IPS-18c (cell line): ENCODE results near the gene PI4KA.

Experiments used
- H3K4me3 ChIP-seq: 2 replicates; pipeline ENCODE4 v1.7.0; 2013; ENCODE audit warnings: low read depth, mild to moderate bottlenecking, low read length, moderate library complexity; ENCODE audit not compliant: insufficient read depth
- H3K9me3 ChIP-seq: one replicate; pipeline ENCODE4 v1.6.1; 2013; ENCODE audit warnings: mild to moderate bottlenecking, low read length, moderate library complexity; ENCODE audit not compliant: control insufficient read depth, insufficient read depth

PI4KA gene

DNA sequence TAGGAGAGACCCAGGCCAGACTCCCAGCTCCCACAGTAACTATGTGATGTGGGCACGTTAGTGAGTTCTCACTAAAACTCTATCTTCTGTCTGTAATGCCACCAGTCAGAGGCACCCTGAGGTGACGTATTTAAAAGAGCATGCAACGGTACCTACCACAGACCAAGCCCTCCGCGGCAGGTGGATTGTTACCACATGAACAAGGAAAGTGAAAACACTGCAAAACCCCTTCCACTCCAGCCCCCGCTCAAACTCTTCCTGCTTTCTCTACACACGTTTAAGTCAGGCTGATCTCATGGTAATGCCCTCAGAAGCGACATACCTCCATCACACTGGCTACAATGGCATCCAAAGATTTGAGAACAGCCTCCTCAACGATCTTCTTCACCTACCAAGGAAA lies 48.0 kb downstream of the PI4KA start:
- Histone ChIP-seq H3K4me3 (no peak overlapping the region), H3K9me3 (no peaks in the 10 kb centered on the region)

DNA sequence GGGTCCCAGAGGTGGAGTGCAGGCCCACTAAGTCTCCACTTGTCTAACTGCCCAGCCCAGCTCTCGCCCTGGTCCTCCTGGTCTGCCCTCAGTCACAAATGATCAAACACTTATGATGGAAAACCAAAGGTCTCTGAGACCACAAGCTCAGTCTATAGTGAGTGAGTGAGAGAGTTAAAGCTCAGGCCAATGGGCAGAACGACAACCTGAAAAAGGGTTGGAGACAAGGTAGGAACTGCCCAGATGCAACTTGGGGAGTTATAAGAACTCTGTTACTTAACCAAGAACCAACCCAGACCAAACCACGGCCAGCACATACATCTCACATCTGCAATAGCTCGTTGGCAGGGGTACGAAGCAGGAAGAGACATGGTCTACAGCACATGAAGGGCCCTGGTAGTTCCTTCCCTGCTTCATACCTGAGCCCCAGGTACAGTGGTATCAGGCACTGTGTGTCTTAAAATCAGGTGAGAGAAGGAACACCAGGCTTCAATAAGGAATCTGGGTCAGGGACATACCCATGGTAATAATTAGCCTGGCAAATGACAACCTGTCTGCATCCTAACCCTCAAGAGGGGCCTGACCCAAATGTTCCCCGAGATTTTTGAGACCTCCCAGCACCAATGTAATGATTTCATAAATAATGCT lies 48.9 kb downstream of the PI4KA start:
- Histone ChIP-seq H3K4me3 (no peak overlapping the region), H3K9me3 (no peaks in the 10 kb centered on the region)

DNA sequence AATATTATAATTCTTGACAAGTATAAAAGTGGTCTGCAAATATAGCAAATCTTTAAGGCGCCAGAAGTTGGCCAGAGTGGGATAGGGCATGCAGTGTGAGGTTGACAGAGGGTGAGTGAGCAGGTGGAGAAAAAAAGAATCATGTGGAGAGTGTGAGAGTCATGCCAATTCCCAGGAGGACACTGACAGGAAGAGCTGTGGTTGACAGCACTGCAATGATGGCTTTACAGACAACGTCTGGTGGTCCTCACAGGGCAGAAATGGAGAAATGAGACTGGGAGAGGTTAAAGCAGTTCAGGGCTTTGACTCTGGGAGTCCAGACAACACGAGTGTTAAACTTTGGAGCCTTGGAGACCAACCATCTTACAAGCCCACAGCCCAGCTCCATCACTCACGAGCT lies 49.8 kb downstream of the PI4KA start:
- H3K4me3 ChIP-seq, result no peak overlapping the region
- no peaks in the 10 kb centered on the region for H3K9me3 ChIP-seq

DNA sequence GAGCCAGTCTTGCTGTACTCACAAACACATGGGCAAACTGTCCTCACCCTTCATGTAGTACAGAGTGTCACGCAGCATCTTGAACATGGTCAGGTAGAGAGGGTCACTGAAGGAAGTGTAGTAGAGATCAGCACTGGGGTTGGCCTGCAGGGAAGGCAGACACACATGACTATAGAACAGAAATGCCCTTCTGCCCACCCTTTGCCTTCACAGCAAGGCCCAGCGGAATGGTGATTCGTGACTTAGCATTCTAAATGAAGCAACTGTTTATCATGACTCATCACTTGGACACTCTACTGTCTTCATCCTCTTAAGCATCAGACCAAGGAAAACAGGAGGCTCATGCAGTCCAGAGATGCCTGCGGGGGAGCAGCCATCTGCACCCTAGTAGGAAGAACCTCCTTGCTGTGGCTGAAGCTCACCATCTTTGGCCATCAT lies 51.3 kb downstream of the PI4KA start:
- no peak overlapping the region for H3K4me3 ChIP-seq
- H3K9me3 ChIP-seq, result no peaks in the 10 kb centered on the region

DNA sequence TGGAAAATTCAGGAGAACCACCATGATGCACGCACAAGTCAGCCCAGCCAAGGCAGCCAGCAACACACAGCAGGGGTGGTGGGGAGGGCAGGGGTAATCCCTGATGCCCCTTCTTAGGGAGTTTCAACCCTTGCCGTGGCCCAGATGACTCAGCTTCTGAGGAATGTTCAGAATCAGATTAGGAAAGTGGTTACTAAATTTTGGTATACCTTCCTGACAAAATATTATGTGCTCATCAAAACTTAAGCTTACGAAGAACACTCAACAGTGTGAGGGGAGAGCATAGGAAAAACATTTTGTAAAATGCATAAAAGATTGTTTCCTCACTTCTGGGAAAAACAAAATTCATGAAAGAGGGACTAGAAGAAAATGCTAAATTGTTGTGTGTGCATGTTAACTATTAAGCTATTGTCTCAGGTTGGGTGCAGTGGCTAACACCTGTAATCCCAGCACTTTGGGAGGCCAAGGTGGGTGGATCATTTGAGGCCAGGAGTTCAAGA lies 52.6 kb downstream of the PI4KA start:
- H3K4me3 ChIP-seq, result no peak overlapping the region
- H3K9me3 ChIP-seq, result no peaks in the 10 kb centered on the region

DNA sequence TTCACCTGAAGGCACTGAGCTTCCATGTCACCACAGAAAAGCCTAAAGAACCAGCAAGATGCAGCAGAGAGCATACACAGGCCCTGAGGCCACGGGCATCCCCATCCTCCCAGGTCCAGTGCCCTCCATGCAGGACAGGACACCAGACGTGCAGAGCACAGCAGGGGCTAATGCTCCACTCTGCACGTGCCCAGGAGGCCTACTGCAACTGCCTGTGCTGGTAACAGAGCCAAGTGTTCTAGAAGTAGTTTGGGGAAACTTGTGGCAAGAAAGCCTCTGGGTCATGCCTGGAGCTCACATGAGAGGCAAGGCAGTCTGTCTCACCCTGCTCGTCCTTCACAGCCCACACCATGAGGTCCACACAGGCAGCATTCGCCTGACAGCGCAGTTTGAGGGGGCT lies 54.0 kb downstream of the PI4KA start:
- Histone ChIP-seq H3K9me3 (no peaks in the 10 kb centered on the region), H3K4me3 (no peak overlapping the region)

- Histone ChIP-seq H3K4me3 (no peak overlapping the region), H3K9me3 (no peaks in the 10 kb centered on the region)
Measured at GRCh38 chr22:20803696-20804324, 54.8 kb downstream of the PI4KA start.

GRCh38 chr22:20802922-20803553 lies 55.6 kb downstream of the PI4KA start:
- Histone ChIP-seq H3K9me3 (no peaks in the 10 kb centered on the region), H3K4me3 (no peak overlapping the region)

DNA sequence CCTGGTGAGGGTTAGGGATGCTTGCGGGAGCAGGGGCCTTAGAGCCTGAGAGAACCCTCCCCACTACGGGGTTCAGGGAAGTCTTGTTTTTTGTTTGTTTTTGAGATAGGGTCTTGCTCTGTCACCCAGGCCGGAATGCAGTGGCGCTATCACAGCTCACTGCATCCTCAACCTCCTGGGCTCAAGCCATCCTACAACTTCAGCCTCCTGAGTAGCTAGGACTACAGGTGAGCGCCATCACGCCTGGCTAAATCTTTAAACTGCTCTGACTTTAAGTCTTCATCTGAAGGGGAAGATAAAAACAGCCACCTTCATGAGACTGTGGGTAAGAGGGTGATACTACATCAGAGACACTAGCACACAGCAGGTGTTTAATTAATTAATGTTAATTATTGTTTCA lies 56.2 kb downstream of the PI4KA start:
- Histone ChIP-seq H3K9me3 (no peaks in the 10 kb centered on the region), H3K4me3 (no peak overlapping the region)

DNA sequence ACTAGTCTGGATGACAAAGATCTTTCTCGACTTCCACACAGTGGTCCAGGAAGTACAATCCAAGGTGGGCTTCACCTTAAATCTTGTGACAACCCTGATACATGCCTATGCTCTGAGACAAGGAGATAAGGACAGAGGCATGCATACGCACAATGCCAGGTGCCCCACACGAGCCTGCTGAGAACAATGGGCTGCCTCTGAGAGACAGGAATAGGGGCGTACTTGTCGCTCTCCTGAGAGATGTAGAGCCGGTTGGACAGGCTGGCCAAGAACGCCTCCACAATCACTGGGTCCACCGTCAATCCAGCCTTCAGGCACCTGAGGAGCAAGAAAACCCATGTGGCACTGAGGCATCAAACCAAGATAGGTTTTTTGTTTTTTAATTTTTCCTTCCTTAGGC lies 59.2 kb downstream of the PI4KA start:
- H3K4me3 ChIP-seq, result no peak overlapping the region
- H3K9me3 ChIP-seq, result no peaks in the 10 kb centered on the region

GRCh38 chr22:20798974-20799373 lies 59.6 kb downstream of the PI4KA start:
- H3K9me3 ChIP-seq, result no peaks in the 10 kb centered on the region
- H3K4me3 ChIP-seq, result no peak overlapping the region

DNA sequence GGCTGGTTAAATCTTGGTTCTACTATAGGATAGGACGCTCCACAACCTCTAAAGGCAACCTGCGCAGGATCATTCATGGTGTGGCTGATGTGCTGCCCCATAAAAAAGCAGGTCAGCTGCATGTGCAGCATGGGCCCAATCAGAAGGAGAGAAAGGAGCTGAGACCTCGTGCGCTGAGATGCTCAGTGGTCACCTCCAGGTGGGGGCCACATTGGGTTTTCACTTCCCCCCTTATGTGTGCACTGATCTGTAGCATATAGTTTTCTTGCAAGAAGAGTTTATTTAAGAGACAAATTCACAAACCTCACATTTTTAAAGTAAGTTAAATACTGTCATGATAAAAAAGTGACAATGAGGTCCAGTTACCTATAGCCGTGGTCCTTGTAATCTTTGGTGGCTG lies 60.4 kb downstream of the PI4KA start:
- Histone ChIP-seq H3K4me3 (no peak overlapping the region), H3K9me3 (no peaks in the 10 kb centered on the region)

- Histone ChIP-seq H3K4me3 (no peak overlapping the region), H3K9me3 (no peaks in the 10 kb centered on the region)
Measured at GRCh38 chr22:20796731-20797130, 61.9 kb downstream of the PI4KA start.

DNA sequence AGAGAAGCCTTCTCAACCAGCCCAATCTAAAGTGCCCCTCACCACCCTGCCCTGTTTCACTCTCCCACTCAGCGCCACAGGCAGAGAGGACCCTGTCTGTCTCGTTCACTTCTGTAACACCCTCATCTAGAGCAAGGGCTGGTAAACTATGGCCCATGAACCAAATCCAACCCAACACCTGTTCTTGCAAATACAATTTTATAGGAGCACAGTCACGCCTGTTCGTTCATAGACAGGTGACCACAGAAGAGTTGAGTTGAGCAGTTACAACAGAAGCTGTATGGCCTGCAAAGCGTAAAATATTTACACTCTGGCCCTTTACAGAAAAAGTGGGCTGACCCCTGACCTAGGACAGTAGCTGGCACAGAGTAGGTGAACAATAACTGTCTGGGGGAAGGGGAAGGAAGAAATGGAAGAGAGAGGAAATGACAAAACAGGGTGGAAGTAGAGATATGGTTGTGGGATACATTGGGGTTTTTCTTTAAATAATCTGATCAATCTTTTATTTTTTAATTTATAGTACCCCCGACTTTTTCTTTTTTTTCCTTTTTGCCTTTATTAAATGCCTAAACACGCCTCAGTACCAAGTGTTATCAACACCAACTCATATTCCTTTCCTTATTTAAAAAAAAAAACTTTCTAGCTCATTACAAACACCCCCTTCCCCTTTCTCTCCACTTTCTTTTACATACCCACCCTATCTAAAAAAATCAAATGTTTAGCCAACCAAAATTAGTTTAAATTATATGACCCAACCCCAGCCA lies 63.8 kb downstream of the PI4KA start:
- H3K4me3 ChIP-seq, result no peak overlapping the region
- no peaks in the 10 kb centered on the region for H3K9me3 ChIP-seq

DNA sequence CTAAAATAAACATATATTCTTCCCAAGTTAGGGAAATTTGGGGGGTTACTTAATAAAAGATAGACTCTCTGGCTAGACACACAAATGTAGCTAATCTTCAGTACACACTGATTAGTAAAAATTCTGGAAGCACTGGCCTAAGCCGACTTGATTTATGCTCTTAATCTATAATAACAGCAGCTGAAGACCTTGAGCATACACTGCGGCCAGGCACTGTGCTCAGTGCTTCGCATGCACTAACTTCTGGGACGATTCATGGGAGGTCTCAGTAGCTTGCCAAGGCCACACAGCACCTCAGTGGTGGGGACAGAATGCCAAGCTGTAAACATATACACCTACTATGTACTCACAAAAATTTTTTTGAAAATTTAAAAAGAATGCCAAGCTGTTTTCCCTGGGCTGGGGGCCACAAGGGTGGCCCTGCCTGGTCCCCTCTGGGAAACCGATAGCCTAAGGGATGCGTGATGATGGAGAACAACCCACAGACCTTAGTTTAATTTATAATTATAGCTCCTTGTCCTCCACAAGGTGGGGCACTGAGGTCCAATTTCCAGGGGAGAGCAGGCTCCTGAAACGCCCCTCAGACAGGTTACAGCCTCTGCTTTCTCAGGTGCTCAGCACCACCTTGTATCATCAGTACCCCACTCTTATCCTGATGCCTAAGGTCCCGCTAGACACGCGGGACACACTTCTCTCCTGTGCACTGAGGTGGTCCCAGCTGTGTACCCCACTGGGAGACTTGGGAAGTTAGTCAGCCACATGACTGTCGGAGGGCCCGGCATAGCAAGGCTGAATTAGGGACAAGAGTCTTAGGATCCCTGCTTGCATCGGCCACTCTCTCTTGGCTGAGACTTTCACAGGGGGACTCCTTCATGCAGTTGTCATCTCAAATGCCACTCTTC lies 64.6 kb downstream of the PI4KA start:
- no peak overlapping the region for H3K4me3 ChIP-seq
- H3K9me3 ChIP-seq, result no peaks in the 10 kb centered on the region

DNA sequence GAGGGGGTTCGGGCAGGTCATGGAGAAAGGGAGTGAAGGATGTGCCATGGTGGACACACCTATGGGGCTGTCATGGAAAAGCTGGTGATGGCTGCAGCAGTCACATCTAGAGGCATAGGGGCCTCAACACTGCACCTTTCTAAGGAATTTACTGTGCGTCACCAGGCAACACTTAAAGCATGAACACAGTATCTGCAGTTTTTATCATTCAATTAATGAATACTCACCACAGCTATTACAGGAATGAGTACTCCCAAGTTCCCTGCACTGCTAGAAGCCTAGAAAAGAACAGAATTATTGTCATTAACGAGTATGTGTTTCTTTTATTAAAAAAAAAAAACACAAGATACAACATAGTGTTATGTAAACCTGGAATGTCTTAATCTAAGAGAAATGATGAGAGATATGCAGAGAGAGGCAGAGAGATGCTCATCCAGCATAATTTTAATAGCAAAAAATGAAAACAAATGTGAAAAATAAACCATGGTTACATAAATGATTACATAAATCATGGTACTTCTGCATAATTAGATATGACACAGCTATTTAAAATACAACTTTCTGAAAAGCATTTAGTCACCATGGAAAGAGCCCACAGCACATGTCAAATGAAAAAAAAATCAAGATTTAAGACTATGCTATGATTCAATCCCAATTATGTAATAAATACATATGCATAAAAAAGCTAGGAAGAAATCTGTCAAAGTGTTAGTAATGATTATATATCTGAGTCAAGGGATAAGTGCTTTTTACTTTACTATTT lies 65.5 kb downstream of the PI4KA start:
- Histone ChIP-seq H3K4me3 (no peak overlapping the region), H3K9me3 (no peaks in the 10 kb centered on the region)
